ENCODE data around the gene CENPS. TPM values are rescaled to one million over a fixed set of nuclear protein-coding genes. Genes with fewer than 3 reads are reported as not detected.

The CENPS gene
- polyA plus RNA-seq, 1 experiment: 9.6 TPM

- no peak for TF ChIP-seq CTCF (IDR thresholded peaks at IDR 0.05; ENCODE audit: insufficient read depth, low read depth, low read length)
- no peaks in the 10 kb centered on the region for H3K27me3 ChIP-seq (ENCODE audit: control insufficient read depth, insufficient read depth, low read length)
- POLR2A ChIA-PET: no interaction called here
- H3K4me3 ChIP-seq (ENCODE audit: low read depth, low read length): no peak overlapping the region
- DNase-seq (ENCODE audit: low read depth): no peak
- CTCF ChIA-PET: interaction anchor here (3.3 kb wide), 1 partner anchor 15 kb away, joined by 19 read pairs; no protein-coding TSS in a partner anchor
- no peaks in the 10 kb centered on the region for H3K36me3 ChIP-seq (ENCODE audit: control insufficient read depth, insufficient read depth, low read length)
Observed at GRCh38 chr1:10479296-10479695, 49.1 kb downstream of the CENPS start.

- Histone ChIP-seq H3K36me3 (ENCODE audit: control insufficient read depth, insufficient read depth, low read length) (no peaks in the 10 kb centered on the region), H3K27me3 (ENCODE audit: control insufficient read depth, insufficient read depth, low read length) (no peaks in the 10 kb centered on the region), H3K4me3 (ENCODE audit: low read depth, low read length) (no peak overlapping the region)
- POLR2A ChIA-PET: no interaction called here
- CTCF ChIA-PET: no interaction called here
- DNase-seq (ENCODE audit: low read depth): no peak
- no peak for TF ChIP-seq CTCF (IDR thresholded peaks at IDR 0.05; ENCODE audit: insufficient read depth, low read depth, low read length)
Observed at GRCh38 chr1:10480614-10481013, 50.4 kb downstream of the CENPS start.

GRCh38 chr1:10484521-10484920, 54.3 kb downstream of the CENPS start:
- ChIA-PET POLR2A (no interaction called here), CTCF (no interaction called here)
- no peak overlapping the region for H3K4me3 ChIP-seq (ENCODE audit: low read depth, low read length)
- TF ChIP-seq CTCF (IDR thresholded peaks at IDR 0.05; ENCODE audit: insufficient read depth, low read depth, low read length): no peak
- no peak for DNase-seq (ENCODE audit: low read depth)
- H3K27me3 ChIP-seq (ENCODE audit: control insufficient read depth, insufficient read depth, low read length): no peaks in the 10 kb centered on the region
- no peaks in the 10 kb centered on the region for H3K36me3 ChIP-seq (ENCODE audit: control insufficient read depth, insufficient read depth, low read length)

GRCh38 chr1:10489291-10490055, 59.2 kb downstream of the CENPS start:
- TF ChIP-seq CTCF (IDR thresholded peaks at IDR 0.05; ENCODE audit: insufficient read depth, low read depth, low read length): no peak
- DNase-seq (ENCODE audit: low read depth): no peak
- no peaks in the 10 kb centered on the region for H3K36me3 ChIP-seq (ENCODE audit: control insufficient read depth, insufficient read depth, low read length)
- ChIA-PET CTCF (interaction anchor here (0.6 to 12.7 kb wide), 2 partner anchors 58 to 60 kb away, joined by 3 to 180 read pairs; partner anchors contain the start of gene CENPS), POLR2A (no interaction called here)
- no peaks in the 10 kb centered on the region for H3K27me3 ChIP-seq (ENCODE audit: control insufficient read depth, insufficient read depth, low read length)
- no peak overlapping the region for H3K4me3 ChIP-seq (ENCODE audit: low read depth, low read length)

GRCh38 chr1:10490286-10490970, 60.2 kb downstream of the CENPS start:
- POLR2A ChIA-PET: no interaction called here
- H3K36me3 ChIP-seq (ENCODE audit: control insufficient read depth, insufficient read depth, low read length): no peaks in the 10 kb centered on the region

More at GRCh38 chr1:10490286-10490970, 60.2 kb downstream of the CENPS start:
- no peak for DNase-seq (ENCODE audit: low read depth)
- H3K27me3 ChIP-seq (ENCODE audit: control insufficient read depth, insufficient read depth, low read length): no peaks in the 10 kb centered on the region
- TF ChIP-seq CTCF (IDR thresholded peaks at IDR 0.05; ENCODE audit: insufficient read depth, low read depth, low read length): no peak
- CTCF ChIA-PET: interaction anchor here (0.6 to 12.7 kb wide), 2 partner anchors 59 kb away, joined by 3 to 180 read pairs; partner anchors contain the start of gene CENPS
- H3K4me3 ChIP-seq (ENCODE audit: low read depth, low read length): no peak overlapping the region
